ENCODE results near the gene DES.

The DES gene

GRCh38 chr2:219422952-219423534 lies 4.9 kb downstream of the DES start:
- POLR2A ChIA-PET (ENCODE audit: low non-redundant PET), result no interaction called here
- no peak overlapping the region for H3K27ac ChIP-seq
- CTCF ChIA-PET, result no interaction called here
- TF ChIP-seq CTCF (conservative IDR thresholded peaks at IDR 0.05; ENCODE audit: low read depth), result no peak
- no peak for DNase-seq (ENCODE audit: low spot score)

- DNase-seq (ENCODE audit: low spot score), result no peak
- ChIA-PET CTCF (interaction anchor here (0.6 kb wide), 1 partner anchor 110 kb away, joined by 3 read pairs; no protein-coding TSS in a partner anchor), POLR2A (ENCODE audit: low non-redundant PET) (no interaction called here)
- no peak overlapping the region for H3K27ac ChIP-seq
- no peak for TF ChIP-seq CTCF (conservative IDR thresholded peaks at IDR 0.05; ENCODE audit: low read depth)
These were observed 5.6 kb downstream of the DES start for GRCh38 chr2:219423652-219424377.

- CTCF ChIA-PET, result no interaction called here
- no peak overlapping the region for H3K27ac ChIP-seq
- no peak for DNase-seq (ENCODE audit: low spot score)
- POLR2A ChIA-PET (ENCODE audit: low non-redundant PET), result no interaction called here
- TF ChIP-seq CTCF (conservative IDR thresholded peaks at IDR 0.05; ENCODE audit: low read depth), result no peak
These were observed 7.3 kb downstream of the DES start for GRCh38 chr2:219425238-219426067.

GRCh38 chr2:219426068-219426443 lies 7.9 kb downstream of the DES start:
- POLR2A ChIA-PET (ENCODE audit: low non-redundant PET), result no interaction called here
- no peak for TF ChIP-seq CTCF (conservative IDR thresholded peaks at IDR 0.05; ENCODE audit: low read depth)
- H3K27ac ChIP-seq, result no peak overlapping the region
- CTCF ChIA-PET, result no interaction called here
- no peak for DNase-seq (ENCODE audit: low spot score)

GRCh38 chr2:219426534-219427136 lies 8.5 kb downstream of the DES start:
- no peak overlapping the region for H3K27ac ChIP-seq
- DNase-seq (ENCODE audit: low spot score), result no peak
- no peak for TF ChIP-seq CTCF (conservative IDR thresholded peaks at IDR 0.05; ENCODE audit: low read depth)
- CTCF ChIA-PET, result no interaction called here
- POLR2A ChIA-PET (ENCODE audit: low non-redundant PET), result no interaction called here

GRCh38 chr2:219428469-219428868 lies 10.3 kb downstream of the DES start:
- no peak for TF ChIP-seq CTCF (conservative IDR thresholded peaks at IDR 0.05; ENCODE audit: low read depth)
- no peak for DNase-seq (ENCODE audit: low spot score)
- CTCF ChIA-PET, result interaction anchor here (0.6 to 0.8 kb wide), 2 partner anchors 11 to 101 kb away, joined by 3 to 4 read pairs; partner anchors contain the start of gene DES
- POLR2A ChIA-PET (ENCODE audit: low non-redundant PET), result no interaction called here
- H3K27ac ChIP-seq, result no peak overlapping the region

Data from RWPE1 (cell line).